ENCODE measurements around the gene DCAF5. TPM values are rescaled to one million over a fixed set of nuclear protein-coding genes. Genes with fewer than 3 reads are reported as not detected.

The DCAF5 gene
- total RNA-seq, 4 donors from 2014 or later: 36.4 to 47.7 (median 40.2) TPM

DNA sequence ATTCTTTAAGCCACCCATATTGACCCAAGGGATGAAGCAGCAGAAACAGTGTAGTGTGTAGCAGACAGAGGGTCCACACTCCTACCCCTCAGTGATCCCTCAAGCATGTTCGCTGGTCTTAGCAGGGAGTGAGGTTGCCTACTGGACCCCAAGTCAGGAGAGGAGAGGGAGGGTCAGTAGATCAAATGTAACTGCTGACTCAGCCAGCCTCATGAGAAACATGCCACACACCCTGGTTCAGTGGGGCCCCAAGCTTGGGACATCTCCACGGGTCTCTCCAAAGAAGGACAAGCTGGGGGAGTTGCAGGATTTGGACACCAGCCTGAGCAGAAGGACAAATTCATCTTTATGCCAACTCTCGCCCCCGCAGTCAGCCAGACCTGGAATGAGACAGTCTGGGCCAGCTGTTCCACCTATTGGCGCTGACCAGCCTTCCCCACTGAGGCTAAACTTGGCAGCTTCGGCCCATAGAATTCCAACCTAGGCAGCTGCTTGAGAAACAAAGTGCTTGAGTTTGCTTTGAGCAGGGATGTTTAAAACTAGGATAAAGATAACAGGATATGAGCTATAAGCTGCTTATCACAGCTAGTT is 107.9 kb downstream of the DCAF5 start:
- no peak for TF ChIP-seq CTCF (IDR thresholded peaks at IDR 0.05; ENCODE audit: low read depth)

DNA sequence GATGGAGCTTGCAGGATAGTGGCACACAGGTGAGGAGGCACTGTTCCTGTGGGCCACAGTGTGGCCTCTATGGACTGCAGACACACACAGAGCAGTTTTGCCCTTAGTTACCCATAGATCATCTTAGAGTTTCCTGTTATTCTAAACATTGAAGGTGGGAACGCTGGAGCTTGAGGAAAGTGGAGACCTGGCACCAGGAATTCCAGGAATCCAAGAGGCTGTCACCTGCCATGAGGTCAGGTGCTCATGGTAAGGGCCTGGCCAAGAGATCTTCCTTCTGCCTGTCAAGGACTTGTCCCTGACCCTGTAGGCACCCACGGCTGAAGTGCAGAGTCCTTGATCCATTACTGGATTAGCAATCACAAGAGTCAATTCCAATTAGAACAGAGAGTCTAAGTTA is 108.6 kb downstream of the DCAF5 start:
- no peak for TF ChIP-seq CTCF (IDR thresholded peaks at IDR 0.05; ENCODE audit: low read depth)

DNA sequence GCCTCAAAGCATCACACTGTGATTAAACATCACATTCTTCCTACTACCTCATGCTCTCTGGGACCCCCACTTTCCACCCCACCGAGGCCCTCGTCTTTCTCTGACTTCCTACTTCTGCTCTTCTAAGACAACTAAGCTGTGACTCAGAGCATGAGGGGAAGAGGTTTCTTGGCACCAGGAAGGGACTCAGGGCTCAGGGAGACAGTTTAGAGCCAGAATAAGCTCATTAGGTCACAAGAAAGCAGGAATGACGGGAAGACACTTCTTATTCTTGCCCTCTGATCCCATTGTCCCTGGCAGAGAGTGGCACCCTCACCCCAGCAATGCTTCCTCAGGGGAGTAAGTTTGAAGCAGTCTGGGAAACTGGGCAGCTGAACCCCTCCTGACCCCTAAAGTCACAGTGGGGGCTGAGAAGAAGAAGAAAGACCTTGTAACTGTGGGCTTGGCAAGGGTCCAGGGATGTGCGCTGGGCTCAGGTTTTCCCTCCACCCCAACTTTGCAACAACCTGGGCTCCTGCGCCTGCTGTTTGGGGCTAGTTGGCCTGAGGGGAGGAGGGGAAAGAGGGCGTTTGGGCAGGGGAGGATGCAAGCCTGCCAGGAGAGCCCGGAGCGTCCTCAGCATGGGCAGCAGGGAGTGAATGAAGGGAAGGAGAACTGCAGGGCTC is 109.2 kb downstream of the DCAF5 start:
- no peak for TF ChIP-seq CTCF (IDR thresholded peaks at IDR 0.05; ENCODE audit: low read depth)

- TF ChIP-seq CTCF (IDR thresholded peaks at IDR 0.05; ENCODE audit: low read depth): no peak
These were observed 110.0 kb downstream of the DCAF5 start for GRCh38 chr14:69042787-69043444.

DNA sequence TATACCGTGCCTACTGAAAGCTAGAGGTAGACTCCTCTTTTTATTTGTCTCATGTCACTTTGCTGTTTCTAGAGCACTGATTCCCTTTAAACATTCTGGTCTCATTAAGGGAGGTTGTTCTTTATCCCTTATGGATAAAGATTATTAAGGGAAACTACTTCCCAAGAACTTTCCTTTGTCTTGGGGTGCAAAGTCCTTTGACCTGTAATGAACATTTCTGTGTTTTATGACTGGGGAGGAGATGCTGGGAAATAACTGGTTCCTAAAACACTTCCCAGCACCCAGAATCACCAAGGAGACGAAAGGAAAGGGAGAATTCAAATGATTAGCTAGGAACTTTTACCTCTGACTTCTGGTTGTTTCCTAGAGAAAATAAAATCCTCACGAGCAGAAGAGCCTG is 110.6 kb downstream of the DCAF5 start:
- no peak for TF ChIP-seq CTCF (IDR thresholded peaks at IDR 0.05; ENCODE audit: low read depth)

DNA sequence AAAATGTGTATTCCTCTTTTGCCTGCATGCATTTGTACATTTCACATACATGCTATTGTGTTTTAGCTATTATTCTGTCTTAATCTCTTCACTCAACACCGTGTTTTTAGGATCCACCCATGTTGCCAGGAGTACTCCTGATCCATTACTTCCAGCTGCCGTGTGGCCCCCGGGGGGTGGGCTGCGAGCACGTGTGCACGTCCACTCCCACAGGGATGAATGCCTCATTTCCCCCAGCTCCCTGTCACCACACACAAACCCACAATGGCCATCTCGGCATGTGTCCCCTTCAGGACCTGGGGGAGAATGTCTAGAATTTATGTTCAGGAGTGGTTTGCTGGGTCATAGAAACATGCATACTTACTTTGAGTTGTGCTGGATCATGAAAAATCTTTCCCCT is 111.1 kb downstream of the DCAF5 start:
- TF ChIP-seq CTCF (IDR thresholded peaks at IDR 0.05; ENCODE audit: low read depth): no peak

GRCh38 chr14:69040353-69040752 is 112.6 kb downstream of the DCAF5 start:
- no peak for TF ChIP-seq CTCF (IDR thresholded peaks at IDR 0.05; ENCODE audit: low read depth)

Data from subcutaneous adipose tissue (tissue), 4 donors.